ENCODE measurements around the gene SNRNP48. TPM values are rescaled to one million over a fixed set of nuclear protein-coding genes. Genes with fewer than 3 reads are reported as not detected.

SNRNP48 gene
- total and polyA plus RNA-seq, 2 experiments from 2014 or later: 11.5 to 13.1 TPM

GRCh38 chr6:7628909-7629308 lies 38.9 kb downstream of the SNRNP48 start:
- peak; percentile 46 for DNase-seq
- Histone ChIP-seq H3K9me3 (ENCODE audit: low read depth) (no peaks in the 10 kb centered on the region), H3K4me3 (0 out of 2 replicates have a peak overlapping the region, but pooled peaks have one; percentile 16), H4K20me1 (ENCODE audit: insufficient read depth) (no peaks in the 10 kb centered on the region), H3K9ac (no peak overlapping the region), H3F3A (ENCODE audit: insufficient read depth) (peaks cover 20% of the 10 kb centered on the region), H3K79me2 (ENCODE audit: insufficient read depth) (no peaks in the 10 kb centered on the region), H3K9me2 (ENCODE audit: insufficient read depth) (no peaks in the 10 kb centered on the region), H3K4me1 (ENCODE audit: insufficient read depth) (peaks cover 18% of the 10 kb centered on the region), H3K4me2 (ENCODE audit: unreplicated experiment) (peak overlapping the region; percentile 37), H3K27ac (peak overlapping the region; percentile 33), H3K27me3 (replicated peaks; ENCODE audit: insufficient read depth) (no peaks in the 10 kb centered on the region), H2AFZ (no peak overlapping the region), H3K36me3 (ENCODE audit: low read depth) (no peaks in the 10 kb centered on the region)
- no peak for TF ChIP-seq EZH2phosphoT487 (IDR thresholded peaks at IDR 0.05; ENCODE audit: insufficient read depth, low read depth)
- 16 to 17% methylated on average over 11 of the region's 11 CpGs for WGBS, 2 experiments (ENCODE audit: low coverage in 1 of 2, low lambda C conversion rate in 2 of 2, missing lambda C conversion rate in 2 of 2)
- in situ Hi-C loops (cut with MboI): no loop called here

GRCh38 chr6:7629321-7629720 lies 39.3 kb downstream of the SNRNP48 start:
- H4K20me1 ChIP-seq (ENCODE audit: insufficient read depth): no peaks in the 10 kb centered on the region
- peak overlapping the region; percentile 37 for H3K4me2 ChIP-seq (ENCODE audit: unreplicated experiment)
- H3K27ac ChIP-seq: peak overlapping the region; percentile 33
- H3K79me2 ChIP-seq (ENCODE audit: insufficient read depth): no peaks in the 10 kb centered on the region
- TF ChIP-seq EZH2 (IDR thresholded peaks at IDR 0.05; ENCODE audit: insufficient read depth, poor library complexity, severe bottlenecking) (no peak), EZH2phosphoT487 (IDR thresholded peaks at IDR 0.05; ENCODE audit: insufficient read depth, low read depth) (no peak)
- H3K9me2 ChIP-seq (ENCODE audit: insufficient read depth): no peaks in the 10 kb centered on the region
- peak; percentile 83 for DNase-seq
- H3K9me3 ChIP-seq (ENCODE audit: low read depth): no peaks in the 10 kb centered on the region
- in situ Hi-C loops (cut with MboI): no loop called here
- no peak overlapping the region for H3K4me3 ChIP-seq
- WGBS, 2 experiments (ENCODE audit: low coverage in 1 of 2, low lambda C conversion rate in 2 of 2, missing lambda C conversion rate in 2 of 2): 47 to 48% methylated on average over 2 of the region's 2 CpGs
- no peaks in the 10 kb centered on the region for H3K27me3 ChIP-seq (replicated peaks; ENCODE audit: insufficient read depth)
- peaks cover 18% of the 10 kb centered on the region for H3K4me1 ChIP-seq (ENCODE audit: insufficient read depth)
- no peak overlapping the region for H3K9ac ChIP-seq
- no peak overlapping the region for H2AFZ ChIP-seq
- peaks cover 20% of the 10 kb centered on the region for H3F3A ChIP-seq (ENCODE audit: insufficient read depth)
- H3K36me3 ChIP-seq (ENCODE audit: low read depth): no peaks in the 10 kb centered on the region

GRCh38 chr6:7630792-7631191 lies 40.8 kb downstream of the SNRNP48 start:
- H3K4me2 ChIP-seq (ENCODE audit: unreplicated experiment): no peak overlapping the region
- no peaks in the 10 kb centered on the region for H3K27me3 ChIP-seq (replicated peaks; ENCODE audit: insufficient read depth)
- H3K27ac ChIP-seq: no peak overlapping the region
- H3K4me3 ChIP-seq: no peak overlapping the region
- H3K79me2 ChIP-seq (ENCODE audit: insufficient read depth): no peaks in the 10 kb centered on the region
- H3K9me3 ChIP-seq (ENCODE audit: low read depth): no peaks in the 10 kb centered on the region
- H2AFZ ChIP-seq: no peak overlapping the region
- no peaks in the 10 kb centered on the region for H3K9me2 ChIP-seq (ENCODE audit: insufficient read depth)
- in situ Hi-C loops (cut with MboI): no loop called here
- DNase-seq: no peak
- no peaks in the 10 kb centered on the region for H3K36me3 ChIP-seq (ENCODE audit: low read depth)
- peaks cover 18% of the 10 kb centered on the region for H3K4me1 ChIP-seq (ENCODE audit: insufficient read depth)
- no peaks in the 10 kb centered on the region for H4K20me1 ChIP-seq (ENCODE audit: insufficient read depth)
- H3F3A ChIP-seq (ENCODE audit: insufficient read depth): peaks cover 20% of the 10 kb centered on the region
- H3K9ac ChIP-seq: no peak overlapping the region
- TF ChIP-seq EZH2 (IDR thresholded peaks at IDR 0.05; ENCODE audit: insufficient read depth, poor library complexity, severe bottlenecking): no peak
- TF ChIP-seq EZH2phosphoT487 (IDR thresholded peaks at IDR 0.05; ENCODE audit: insufficient read depth, low read depth): no peak
- WGBS, 2 experiments (ENCODE audit: low coverage in 1 of 2, low lambda C conversion rate in 2 of 2, missing lambda C conversion rate in 2 of 2): 92 to 96% methylated on average over 5 of the region's 5 CpGs

GRCh38 chr6:7631466-7631865 lies 41.5 kb downstream of the SNRNP48 start:
- H3K4me1 ChIP-seq (ENCODE audit: insufficient read depth): peaks cover 18% of the 10 kb centered on the region
- no peaks in the 10 kb centered on the region for H3K36me3 ChIP-seq (ENCODE audit: low read depth)
- no peaks in the 10 kb centered on the region for H3K27me3 ChIP-seq (replicated peaks; ENCODE audit: insufficient read depth)
- no peak for DNase-seq
- peaks cover 20% of the 10 kb centered on the region for H3F3A ChIP-seq (ENCODE audit: insufficient read depth)
- no peaks in the 10 kb centered on the region for H3K9me3 ChIP-seq (ENCODE audit: low read depth)
- 42 to 44% methylated on average over 5 of the region's 5 CpGs for WGBS, 2 experiments (ENCODE audit: low coverage in 1 of 2, low lambda C conversion rate in 2 of 2, missing lambda C conversion rate in 2 of 2)
- no peak overlapping the region for H2AFZ ChIP-seq
- no peak overlapping the region for H3K4me2 ChIP-seq (ENCODE audit: unreplicated experiment)
- no peak overlapping the region for H3K4me3 ChIP-seq
- H3K27ac ChIP-seq: no peak overlapping the region
- no peaks in the 10 kb centered on the region for H4K20me1 ChIP-seq (ENCODE audit: insufficient read depth)
- H3K9ac ChIP-seq: no peak overlapping the region
- H3K79me2 ChIP-seq (ENCODE audit: insufficient read depth): no peaks in the 10 kb centered on the region
- no peak for TF ChIP-seq EZH2 (IDR thresholded peaks at IDR 0.05; ENCODE audit: insufficient read depth, poor library complexity, severe bottlenecking)
- TF ChIP-seq EZH2phosphoT487 (IDR thresholded peaks at IDR 0.05; ENCODE audit: insufficient read depth, low read depth): no peak
- in situ Hi-C loops (cut with MboI): no loop called here
- no peaks in the 10 kb centered on the region for H3K9me2 ChIP-seq (ENCODE audit: insufficient read depth)
